Hepatocyte (in vitro differentiated cells): ENCODE measurements around the gene CSF2RB.

Experiments
- CTCF ChIP-seq: fragments of 200-600 bp; sonication (generic); IDR thresholded peaks from 2 replicates; pipeline ENCODE4 v1.5.1; 2016; ENCODE audit warnings: antibody characterized with exemption, mild to moderate bottlenecking; ENCODE audit not compliant: poor library complexity
- EZH2 ChIP-seq: fragments of 200-600 bp; sonication (generic); IDR thresholded peaks from 2 replicates; pipeline ENCODE4 v1.6.1; 2016; ENCODE audit warnings: antibody characterized with exemption, mild to moderate bottlenecking, borderline replicate concordance
- EZH2phosphoT487 ChIP-seq: fragments of 200-600 bp; sonication (generic); IDR thresholded peaks from one replicate; pipeline ENCODE4 v1.6.1; 2018; ENCODE audit warnings: antibody characterized with exemption, mild to moderate bottlenecking, low read depth, moderate library complexity; ENCODE audit not compliant: unreplicated experiment, severe bottlenecking

- TF ChIP-seq CTCF, result no peak
- TF ChIP-seq EZH2phosphoT487, result no peak
- TF ChIP-seq EZH2, result no peak
These were observed 1.4 kb upstream of the CSF2RB start for GRCh38 chr22:36911887-36912661.
